Measurements from ENCODE around the gene ZNF436. TPM values are rescaled to one million over a fixed set of nuclear protein-coding genes. Genes with fewer than 3 reads are reported as not detected.
A peak's percentile ranks its signal among the peaks of the same experiment; 100 is the strongest.

ZNF436 gene
- total RNA-seq, 1 experiment from 2014 or later, result 0.52 TPM

- Histone ChIP-seq H2AFZ (ENCODE audit: low read length) (no peak overlapping the region), H2AK5ac (ENCODE audit: insufficient read length, low read length) (no peak overlapping the region), H4K5ac (ENCODE audit: insufficient read length, low read depth, low read length) (no peak overlapping the region), H4K20me1 (ENCODE audit: control insufficient read depth, insufficient read depth, insufficient read length) (no peaks in the 10 kb centered on the region), H2BK15ac (ENCODE audit: low read depth, low read length) (no peak overlapping the region), H3T11ph (ENCODE audit: low read length) (no peak overlapping the region), H3K18ac (ENCODE audit: insufficient read length, low read depth, low read length) (no peak overlapping the region), H4K91ac (ENCODE audit: insufficient read length, low read depth, low read length) (no peak overlapping the region), H3K23me2 (ENCODE audit: insufficient read length, low read depth, low read length, poor library complexity, severe bottlenecking) (peaks cover 6% of the 10 kb centered on the region), H2BK20ac (ENCODE audit: low read depth, low read length, poor library complexity, severe bottlenecking) (no peak overlapping the region), H3K9ac (ENCODE audit: extremely low read depth, insufficient read length, low read length) (no peak overlapping the region), H3K4me2 (ENCODE audit: insufficient read depth, insufficient read length, low read length) (no peak overlapping the region), H3K4me1 (ENCODE audit: insufficient read depth, low read length) (peaks cover 3% of the 10 kb centered on the region; the same call in 1 of the 2 replicates), H4K8ac (replicated peaks; ENCODE audit: insufficient read length, low read depth, low read length) (no peak overlapping the region), H3K14ac (ENCODE audit: insufficient read depth, low read length) (no peak overlapping the region), H3K56ac (ENCODE audit: insufficient read length, low read depth, low read length) (no peak overlapping the region), H3K79me1 (ENCODE audit: insufficient read depth, low read depth, low read length, poor library complexity, severe bottlenecking) (peaks cover 8% of the 10 kb centered on the region), H2BK5ac (ENCODE audit: insufficient read length, low read length) (no peak overlapping the region), H3K27me3 (ENCODE audit: insufficient read depth, low read length) (no peaks in the 10 kb centered on the region), H2BK12ac (ENCODE audit: insufficient read length, low read depth, low read length) (no peak overlapping the region), H3K4ac (ENCODE audit: low read depth, low read length) (no peak overlapping the region), H3K27ac (ENCODE audit: insufficient read length, low read depth, low read length) (no peak overlapping the region), H3K23ac (ENCODE audit: insufficient read length, low read depth, low read length) (no peak overlapping the region), H3K9me3 (ENCODE audit: control insufficient read depth, low read depth, low read length) (no peaks in the 10 kb centered on the region), H3K79me2 (ENCODE audit: insufficient read depth, low read length) (peaks cover 44% of the 10 kb centered on the region; the same call in 1 of the 2 replicates), H2BK120ac (ENCODE audit: low read depth, low read length, poor library complexity, severe bottlenecking) (no peak overlapping the region)
- Mint-ChIP-seq H3K4me3 (peak overlapping the region in 1 of 2 experiments; percentile 0; a peak in 1 of 5 replicates), H3K27ac (no peak overlapping the region), H3K36me3 (ENCODE audit: insufficient read depth in 1 of 3, low read depth in 3 of 3) (peaks cover 24 to 41% (median 37%) of the 10 kb centered on the region in 3 experiments), H3K9me3 (no peaks in the 10 kb centered on the region), H3K4me1 (peaks cover 33 to 37% of the 10 kb centered on the region in 2 experiments), H3K27me3 (ENCODE audit: low read depth) (no peaks in the 10 kb centered on the region)
- no peak for DNase-seq
- TF ChIP-seq, protein P1, sequence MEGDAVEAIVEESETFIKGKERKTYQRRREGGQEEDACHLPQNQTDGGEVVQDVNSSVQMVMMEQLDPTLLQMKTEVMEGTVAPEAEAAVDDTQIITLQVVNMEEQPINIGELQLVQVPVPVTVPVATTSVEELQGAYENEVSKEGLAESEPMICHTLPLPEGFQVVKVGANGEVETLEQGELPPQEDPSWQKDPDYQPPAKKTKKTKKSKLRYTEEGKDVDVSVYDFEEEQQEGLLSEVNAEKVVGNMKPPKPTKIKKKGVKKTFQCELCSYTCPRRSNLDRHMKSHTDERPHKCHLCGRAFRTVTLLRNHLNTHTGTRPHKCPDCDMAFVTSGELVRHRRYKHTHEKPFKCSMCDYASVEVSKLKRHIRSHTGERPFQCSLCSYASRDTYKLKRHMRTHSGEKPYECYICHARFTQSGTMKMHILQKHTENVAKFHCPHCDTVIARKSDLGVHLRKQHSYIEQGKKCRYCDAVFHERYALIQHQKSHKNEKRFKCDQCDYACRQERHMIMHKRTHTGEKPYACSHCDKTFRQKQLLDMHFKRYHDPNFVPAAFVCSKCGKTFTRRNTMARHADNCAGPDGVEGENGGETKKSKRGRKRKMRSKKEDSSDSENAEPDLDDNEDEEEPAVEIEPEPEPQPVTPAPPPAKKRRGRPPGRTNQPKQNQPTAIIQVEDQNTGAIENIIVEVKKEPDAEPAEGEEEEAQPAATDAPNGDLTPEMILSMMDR (conservative IDR thresholded peaks at IDR 0.05), result no peak
- WGBS (ENCODE audit: extremely low coverage, insufficient read length, low lambda C conversion rate), result no CpG with 5 or more reads among the region's 4 CpGs
These were observed 30.0 kb downstream of the ZNF436 start for GRCh38 chr1:23339632-23340031.

Data from H9 (cell line).